HG03139 (cell line): ENCODE measurements around the gene LPO.

ENCODE experiments used
- ATAC-seq: cut with Tn5 transposase; IDR thresholded peaks from one replicate; pipeline ENCODE4 v1.9.1; 2021; ENCODE audit not compliant: unreplicated experiment

Gene LPO

GRCh38 chr17:58228679-58229078, 9.7 kb upstream of the LPO start:
- no peak for ATAC-seq

GRCh38 chr17:58229384-58229783, 9.0 kb upstream of the LPO start:
- no peak for ATAC-seq

DNA sequence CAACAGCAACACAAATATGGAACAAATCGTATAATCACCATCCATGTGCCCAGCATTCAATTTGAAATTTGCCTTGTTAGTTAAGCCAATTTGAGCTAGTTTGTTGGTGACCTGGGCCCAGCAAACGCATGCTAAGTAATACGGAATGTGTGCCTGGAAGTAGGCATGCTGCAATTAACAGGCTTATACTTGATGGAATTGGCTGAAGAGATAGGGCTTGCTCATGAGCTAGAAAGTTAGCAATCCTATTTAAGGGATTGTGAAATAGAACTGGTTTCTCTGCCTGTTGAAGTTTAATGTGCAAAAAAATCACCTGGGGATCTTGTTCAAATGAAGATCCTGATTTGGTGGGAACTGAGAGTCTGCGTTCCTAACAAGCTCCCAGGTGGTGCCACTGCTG, 8.5 kb upstream of the LPO start:
- no peak for ATAC-seq

GRCh38 chr17:58231641-58232040, 6.7 kb upstream of the LPO start:
- no peak for ATAC-seq

DNA sequence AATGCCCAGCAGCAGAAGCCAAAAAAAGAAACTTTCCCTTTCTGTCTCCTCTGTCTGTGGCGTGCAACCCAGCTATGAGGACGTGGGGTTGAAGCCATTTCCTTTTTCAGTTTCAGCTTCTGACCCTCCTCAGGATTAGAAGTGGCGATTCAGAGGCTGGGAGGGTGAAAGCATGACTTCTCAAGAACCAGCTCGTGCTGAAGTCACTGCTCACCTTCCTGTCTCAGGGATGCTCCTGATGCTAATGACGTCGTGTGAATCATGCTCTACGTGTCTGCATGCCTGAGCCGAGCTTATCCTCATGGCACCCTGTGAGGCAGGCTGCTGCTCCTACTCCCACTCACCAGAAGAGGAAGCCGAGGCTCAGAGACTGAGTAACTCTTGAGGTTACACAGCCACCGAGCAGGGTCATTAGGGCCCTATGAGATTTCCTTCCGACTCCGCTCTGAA, 5.7 kb upstream of the LPO start:
- peak; percentile 77 for ATAC-seq

GRCh38 chr17:58233543-58233942, 4.8 kb upstream of the LPO start:
- no peak for ATAC-seq

DNA sequence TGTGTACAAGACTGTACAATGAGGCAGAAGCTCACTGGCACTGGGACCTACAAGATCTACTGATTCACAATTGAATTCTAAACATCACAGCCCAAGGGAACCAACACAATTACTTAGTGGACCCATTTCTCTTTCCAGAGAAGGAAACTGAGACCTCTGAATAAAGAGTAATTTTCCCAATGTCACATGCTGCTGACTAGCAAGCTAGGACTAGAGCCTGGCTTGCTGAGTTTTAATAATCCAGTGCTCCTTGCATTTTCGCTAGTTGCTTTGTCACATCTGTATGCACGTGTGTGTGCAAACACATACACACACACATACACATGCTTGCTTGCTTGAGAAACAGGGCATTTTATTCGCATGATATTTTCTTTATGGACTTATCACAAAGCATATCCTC, 3.9 kb upstream of the LPO start:
- no peak for ATAC-seq

DNA sequence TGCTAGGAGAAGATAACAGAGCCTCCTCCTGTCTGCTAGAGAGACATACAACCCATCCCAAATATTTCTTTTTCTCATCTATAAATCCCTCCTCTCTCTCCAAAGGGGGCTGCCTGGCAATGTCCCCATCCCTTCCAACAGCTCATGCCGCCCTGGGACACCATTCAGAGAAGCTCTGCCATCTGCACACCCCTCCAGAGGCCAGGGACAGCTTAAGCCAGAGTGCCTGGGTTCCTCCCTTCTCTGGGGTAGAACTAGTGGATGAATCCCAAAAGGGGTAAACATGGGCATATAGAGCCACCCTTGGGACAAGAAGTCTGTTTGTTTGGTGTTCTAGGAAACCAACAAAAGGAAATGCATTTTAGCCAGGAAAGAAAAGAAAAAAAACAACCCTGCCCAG, 2.6 kb upstream of the LPO start:
- no peak for ATAC-seq

- ATAC-seq, result no peak
Observed at GRCh38 chr17:58236394-58236793, 2.0 kb upstream of the LPO start.

DNA sequence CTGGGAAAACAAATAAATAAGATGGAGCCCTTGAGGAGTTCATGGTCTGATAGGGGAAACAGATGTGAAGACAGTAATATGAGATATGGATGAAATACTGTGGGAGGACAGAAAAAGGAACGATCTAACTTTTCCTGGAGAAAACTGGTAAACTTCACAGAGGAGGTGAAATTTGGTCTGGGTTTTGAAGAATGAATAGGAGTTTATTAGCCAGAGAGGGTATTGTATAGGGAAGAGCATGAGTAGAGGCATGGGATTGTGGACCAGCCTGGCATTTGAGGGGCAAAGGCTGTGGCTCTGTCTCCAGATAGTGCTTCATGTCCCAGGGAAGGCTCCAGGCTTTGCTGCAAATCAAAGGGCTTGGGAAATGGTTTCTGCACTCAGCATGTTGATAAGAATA, 1.6 kb downstream of the LPO start:
- ATAC-seq, result no peak

DNA sequence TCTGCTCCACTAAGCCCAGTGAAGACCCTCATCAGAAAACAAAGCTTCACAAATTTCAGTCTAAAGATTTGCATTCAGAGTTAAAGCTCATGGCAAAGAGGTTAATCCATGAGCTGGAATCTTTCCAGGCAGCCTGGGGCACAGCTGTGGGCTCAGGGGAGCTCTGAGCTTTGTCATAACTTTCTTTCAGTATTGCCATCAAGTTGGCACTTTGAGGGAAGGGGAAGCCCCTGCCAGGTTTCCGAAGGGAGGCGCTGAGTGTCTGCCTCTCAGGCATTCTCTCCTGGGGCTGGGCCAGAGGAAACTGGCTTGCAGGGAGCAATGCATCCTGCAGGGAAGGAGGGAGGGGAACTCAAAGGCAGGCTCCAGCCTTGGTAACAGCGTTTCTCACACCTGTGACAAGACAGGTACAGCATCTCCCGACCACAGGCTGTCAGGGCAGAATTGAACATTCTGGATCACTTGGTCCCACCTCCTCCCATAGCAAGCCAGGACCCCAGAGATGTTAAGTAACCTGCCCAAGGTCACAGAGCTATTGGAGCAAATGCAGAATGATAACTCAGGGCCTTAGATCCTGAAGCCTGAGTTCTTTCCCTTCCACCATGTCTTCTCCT, 3.9 kb downstream of the LPO start:
- ATAC-seq, result no peak

- no peak for ATAC-seq
Observed at GRCh38 chr17:58244963-58245362, 6.6 kb downstream of the LPO start.

DNA sequence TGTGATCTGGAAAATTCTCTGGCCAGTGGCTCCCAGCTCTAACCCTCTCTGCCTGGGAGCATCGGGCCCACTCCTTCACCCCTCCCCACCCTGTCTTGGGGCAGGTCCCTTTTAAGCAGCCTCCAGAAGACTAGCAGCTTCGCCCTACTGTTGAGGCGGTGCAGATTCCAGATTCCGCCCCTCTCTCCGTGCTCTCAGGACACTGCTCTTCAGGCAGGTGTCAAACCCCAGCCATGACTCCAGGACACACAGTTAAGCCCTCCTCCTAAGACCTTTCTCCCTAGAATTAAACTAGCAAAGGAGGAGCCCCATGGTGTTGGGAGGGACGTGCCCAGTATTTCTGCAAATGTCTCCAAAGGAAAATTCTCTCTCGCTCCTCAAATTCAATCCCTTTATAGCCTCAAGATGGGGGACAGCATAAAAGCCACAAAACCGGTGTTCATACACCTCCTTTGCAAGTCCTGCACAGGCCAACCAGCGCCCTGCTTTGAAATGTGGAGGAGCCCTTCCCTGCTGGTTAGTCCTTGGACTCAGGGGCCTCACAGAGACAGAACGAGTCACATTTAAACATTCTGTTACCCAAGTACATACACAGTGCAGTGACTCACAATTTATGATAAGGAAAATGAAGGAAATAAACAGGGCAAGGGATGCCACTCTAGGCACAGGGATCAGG, 7.2 kb downstream of the LPO start:
- ATAC-seq, result no peak

DNA sequence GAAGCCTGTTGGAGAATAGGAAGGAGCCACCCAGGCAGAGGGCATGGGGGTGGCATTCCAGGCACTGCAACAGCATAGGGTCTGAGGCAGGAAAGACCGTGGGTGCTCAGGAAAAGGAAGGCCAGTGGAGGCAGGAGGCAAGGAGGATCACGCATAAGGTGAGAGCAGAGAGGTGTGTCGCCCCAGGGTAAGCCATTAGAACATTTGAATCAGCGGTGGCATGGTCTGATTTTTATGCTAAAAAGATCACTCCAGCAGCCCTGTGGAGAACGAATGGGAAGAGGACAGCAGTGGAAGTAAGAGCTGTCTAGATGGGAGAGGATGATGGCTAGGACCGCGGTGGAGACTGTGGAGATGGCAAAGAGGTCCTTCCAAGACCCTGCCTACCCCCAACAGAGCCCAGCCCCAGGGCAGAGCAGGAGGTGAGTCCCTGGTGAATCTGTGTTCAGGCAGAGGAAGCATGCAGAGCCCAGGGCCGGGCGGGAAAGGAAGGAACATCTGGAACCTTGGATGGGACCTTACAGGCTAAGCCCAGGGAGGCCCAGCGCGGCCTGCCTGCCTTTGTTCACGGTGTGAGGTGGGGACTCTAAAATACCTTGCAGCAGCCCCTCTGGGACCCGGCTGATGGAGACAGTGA, 7.8 kb downstream of the LPO start:
- ATAC-seq, result no peak

GRCh38 chr17:58246781-58247180, 8.4 kb downstream of the LPO start:
- ATAC-seq, result no peak

- ATAC-seq, result no peak
Observed at GRCh38 chr17:58247511-58248363, 9.4 kb downstream of the LPO start.

- no peak for ATAC-seq
Observed at GRCh38 chr17:58248955-58249269, 10.5 kb downstream of the LPO start.

DNA sequence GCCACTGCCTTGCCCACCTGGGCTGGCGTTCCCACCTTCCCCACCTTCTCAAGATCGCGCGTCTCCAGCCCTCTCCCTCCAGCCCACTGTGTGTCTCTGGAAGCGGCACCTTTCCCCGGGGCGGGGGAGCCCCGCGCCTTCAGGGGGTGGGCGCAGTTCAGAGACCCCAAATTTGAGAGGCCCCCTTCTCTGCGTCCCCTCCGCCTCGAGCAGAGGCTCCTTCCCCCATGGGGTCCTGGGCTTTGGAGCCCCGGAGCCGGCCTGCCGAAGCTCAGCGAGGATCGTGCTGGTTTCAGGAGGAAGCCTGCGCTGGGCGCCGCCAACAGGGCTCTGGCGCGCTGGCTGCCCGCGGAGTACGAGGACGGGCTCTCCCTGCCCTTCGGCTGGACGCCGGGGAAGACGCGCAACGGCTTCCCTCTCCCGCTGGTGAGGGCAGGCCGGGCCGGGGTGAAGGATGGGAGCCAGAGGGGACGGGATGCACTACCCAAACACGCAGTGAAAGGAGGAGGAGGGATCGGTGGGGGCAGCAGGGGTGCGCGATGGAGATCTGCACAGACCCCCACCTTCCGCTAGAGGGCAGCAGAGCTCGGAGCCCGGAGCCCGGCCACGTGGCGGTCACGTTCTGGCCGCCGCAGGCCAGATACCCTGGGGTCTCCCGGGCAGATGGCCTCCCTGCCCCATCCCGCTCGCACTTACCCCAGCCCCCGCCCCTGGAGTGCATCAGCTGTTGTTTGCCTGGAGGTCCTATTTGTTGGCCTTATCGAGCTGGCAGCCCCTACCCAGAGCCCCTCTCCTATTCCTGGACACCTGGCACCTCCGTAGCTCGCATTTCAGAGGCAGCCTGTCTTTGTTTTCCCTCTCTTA, 11.1 kb downstream of the LPO start:
- peak; percentile 61 for ATAC-seq

GRCh38 chr17:58250344-58251011, 12.1 kb downstream of the LPO start:
- ATAC-seq, result no peak

- no peak for ATAC-seq
Observed at GRCh38 chr17:58252141-58252540, 13.8 kb downstream of the LPO start.
